Measurements from ENCODE around the gene PTGER1.

PTGER1 gene

GRCh38 chr19:14497228-14497921 lies 22.2 kb upstream of the PTGER1 start:
- DNase-seq = no peak

DNA sequence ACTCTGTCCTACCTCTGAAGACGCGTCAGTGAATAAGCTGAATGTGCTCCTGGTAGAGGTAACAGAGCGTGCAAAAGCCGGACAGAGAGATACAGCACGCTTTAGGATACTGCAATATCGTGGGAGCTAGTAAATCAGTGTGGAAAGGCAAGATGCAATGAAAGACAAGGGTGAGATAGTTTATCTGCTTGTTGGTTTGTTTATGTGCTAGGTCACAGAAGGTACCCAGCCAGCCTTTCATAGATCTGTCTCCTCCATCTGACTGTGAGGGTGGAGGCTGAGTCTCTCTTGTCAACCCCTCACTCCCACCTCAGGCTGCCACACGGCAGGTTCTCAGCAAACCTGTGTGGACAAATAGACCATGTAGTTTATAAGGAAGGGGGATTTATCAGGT lies 21.7 kb upstream of the PTGER1 start:
- DNase-seq = no peak

DNA sequence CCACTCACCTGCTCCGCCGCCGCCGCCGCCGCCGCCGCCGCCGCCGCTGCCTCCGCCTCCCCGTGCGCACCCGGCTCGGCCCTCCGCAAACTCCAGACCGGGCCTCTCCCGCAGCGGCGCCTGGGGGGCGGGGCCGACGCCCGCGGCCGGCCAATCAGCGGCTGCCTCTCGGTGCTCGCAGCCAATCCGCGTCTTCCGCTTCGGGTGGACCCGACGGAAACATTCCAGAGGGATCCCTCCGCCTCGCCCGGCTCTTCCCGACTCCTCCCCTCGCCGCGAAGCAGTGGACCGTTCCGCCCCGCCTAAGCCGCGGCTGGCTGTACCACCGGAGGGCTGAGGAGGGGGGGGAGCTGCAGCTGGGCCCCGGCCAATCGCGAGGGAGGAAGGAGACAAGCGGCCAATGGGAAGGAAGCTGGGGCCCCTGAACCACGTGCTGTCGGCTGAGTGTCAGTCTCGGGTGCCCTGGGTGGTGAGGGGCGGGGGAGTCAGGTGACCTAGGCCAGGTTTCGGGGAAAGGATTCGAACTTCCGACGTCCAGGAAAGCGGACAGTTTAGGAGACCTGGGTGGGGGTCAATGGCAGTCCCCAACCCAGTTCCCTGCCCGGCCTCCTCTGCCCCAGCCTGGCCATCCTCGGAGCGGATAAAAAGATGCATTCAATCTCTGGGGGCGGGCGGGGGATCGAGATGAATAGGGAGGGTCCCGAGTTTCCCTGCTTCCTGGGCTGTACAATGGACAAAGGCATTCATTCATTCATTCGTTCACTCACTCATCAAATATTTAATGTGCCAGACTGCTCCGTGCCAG lies 21.1 kb upstream of the PTGER1 start, which contains the start of gene GIPC1:
TSS of gene GIPC1 (minus strand) at position 99 of the 805 bp plus-strand sequence. CDS start 13,151 bp downstream, outside the sequence.
- peak; percentile 98 for DNase-seq

GRCh38 chr19:14495672-14496028 lies 20.5 kb upstream of the PTGER1 start:
- peak; percentile 48 for DNase-seq

DNA sequence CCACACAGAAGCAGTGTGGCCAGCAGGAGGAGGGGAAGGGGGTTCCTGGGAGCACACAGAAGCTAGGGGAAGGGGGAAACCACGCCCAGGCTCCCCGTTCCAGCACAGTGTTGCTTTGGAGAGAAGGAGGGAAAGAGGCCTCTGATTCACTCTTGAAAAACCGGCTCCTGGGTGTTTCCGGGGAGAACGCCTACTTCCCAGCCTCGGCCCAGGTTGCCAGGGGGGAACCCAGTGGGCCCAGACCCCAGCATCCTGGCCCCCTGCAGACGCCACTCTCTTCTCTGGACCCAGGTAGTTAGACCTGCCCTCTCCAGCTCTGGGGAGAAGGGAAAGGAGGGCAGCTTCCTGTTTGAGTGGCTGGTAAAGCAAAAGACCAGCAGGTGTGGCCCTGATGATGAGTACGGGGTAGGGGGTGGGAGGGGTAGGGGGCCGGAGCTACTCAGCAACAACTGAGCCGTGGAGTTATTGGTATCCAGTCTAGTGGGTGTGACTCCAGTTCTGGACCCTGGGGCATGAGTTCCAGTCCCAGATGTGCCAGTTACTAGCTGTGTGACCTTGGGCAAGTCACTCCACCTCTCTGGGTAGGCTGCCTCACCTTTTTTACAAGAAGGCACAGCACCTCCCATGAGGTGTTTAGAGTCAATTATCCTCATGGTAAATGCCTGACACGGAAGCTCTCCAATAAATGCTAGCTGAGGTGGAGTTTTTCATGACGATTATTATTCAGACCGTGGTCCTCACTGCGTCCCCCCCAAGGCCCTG lies 19.9 kb upstream of the PTGER1 start:
- DNase-seq = no peak

- no peak for DNase-seq
Observed at GRCh38 chr19:14494411-14494810, 19.3 kb upstream of the PTGER1 start.

DNA sequence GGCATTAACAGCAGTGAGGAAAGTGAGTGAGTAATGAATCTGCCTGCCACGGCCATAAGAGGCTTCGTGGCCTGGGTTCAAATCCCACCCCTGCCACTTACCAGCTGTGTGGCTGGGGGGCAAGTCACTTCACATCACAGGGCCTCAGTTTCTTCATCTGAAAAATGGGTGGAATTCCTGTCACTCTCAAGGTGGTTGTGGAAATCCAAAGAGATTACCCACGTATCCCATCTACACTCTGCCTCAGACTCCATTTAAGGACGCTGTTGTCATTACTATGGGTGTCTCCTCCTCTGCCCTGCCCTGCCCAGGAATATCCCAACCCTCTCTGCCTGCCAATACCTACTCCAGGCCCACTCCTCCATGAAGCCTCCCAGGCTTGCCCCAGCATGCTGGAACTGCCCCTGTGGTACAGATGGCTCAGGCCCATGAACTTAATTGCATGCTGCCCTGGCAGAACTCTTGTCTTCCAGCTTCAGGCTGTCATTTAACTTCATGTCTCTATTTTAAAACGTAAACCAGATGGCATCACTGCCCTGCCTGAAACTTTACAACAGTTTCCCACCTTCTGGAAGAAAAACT lies 17.7 kb upstream of the PTGER1 start:
- DNase-seq = no peak

- no peak for DNase-seq
Observed at GRCh38 chr19:14487370-14488125, 12.4 kb upstream of the PTGER1 start.

GRCh38 chr19:14482172-14482941 lies 7.2 kb upstream of the PTGER1 start:
- no peak for DNase-seq

DNA sequence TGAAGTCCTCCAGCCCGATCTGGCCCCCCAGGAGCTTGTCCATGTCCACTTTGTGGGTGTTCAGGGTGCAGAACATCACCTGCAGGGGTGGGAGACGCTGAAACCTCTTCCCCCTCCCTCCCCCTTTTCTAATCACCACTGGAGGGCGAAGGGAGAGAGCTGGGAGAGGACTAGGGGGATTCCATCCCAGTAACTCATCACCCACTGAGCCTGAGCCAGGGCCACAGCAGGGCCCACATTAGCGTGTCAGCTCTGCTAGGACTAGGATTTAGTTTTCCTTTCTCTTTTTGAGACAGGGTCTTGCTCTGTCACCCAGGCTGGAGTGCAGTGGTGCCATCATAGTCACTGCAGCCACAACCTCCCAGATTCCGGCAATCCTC lies 5.5 kb upstream of the PTGER1 start:
- DNase-seq = no peak

GRCh38 chr19:14479975-14480699 lies 5.0 kb upstream of the PTGER1 start:
- peak; percentile 9 for DNase-seq

DNA sequence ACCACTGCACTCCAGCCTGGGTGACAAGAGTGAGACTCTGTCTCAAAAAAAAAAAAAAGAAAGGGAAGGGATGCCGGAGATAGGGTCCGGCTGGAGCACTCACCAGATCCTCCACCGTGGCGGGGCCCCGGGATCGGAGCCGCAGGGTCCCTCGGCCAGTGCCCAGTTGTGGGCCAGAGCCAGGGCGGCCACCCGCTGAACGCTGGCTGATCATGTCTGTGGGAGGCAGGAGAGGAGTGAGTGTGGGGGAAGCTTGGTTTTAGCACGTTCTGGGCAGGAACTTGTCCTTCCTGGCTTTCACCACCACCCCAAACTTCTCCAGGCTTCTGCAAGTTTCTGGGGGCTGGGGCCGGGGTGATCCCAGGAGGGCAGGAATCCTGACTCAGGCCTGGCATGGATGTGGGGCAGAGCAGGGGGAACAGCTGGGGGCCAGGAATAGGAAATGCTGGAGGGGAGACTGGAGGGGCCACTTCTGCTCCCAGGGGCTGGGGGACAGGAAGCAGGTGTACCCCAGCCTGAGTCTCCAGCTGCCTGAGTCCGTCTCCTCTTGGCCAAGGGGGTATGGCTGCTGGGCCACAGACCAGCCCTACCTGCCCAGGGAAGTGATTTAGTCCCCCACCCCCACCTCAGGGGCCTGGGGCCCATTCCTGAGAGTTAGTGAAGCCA lies 4.3 kb upstream of the PTGER1 start:
- DNase-seq = no peak

- DNase-seq = no peak
Observed at GRCh38 chr19:14478113-14478545, 3.0 kb upstream of the PTGER1 start.

GRCh38 chr19:14477418-14478112 lies 2.4 kb upstream of the PTGER1 start:
- DNase-seq = no peak

DNA sequence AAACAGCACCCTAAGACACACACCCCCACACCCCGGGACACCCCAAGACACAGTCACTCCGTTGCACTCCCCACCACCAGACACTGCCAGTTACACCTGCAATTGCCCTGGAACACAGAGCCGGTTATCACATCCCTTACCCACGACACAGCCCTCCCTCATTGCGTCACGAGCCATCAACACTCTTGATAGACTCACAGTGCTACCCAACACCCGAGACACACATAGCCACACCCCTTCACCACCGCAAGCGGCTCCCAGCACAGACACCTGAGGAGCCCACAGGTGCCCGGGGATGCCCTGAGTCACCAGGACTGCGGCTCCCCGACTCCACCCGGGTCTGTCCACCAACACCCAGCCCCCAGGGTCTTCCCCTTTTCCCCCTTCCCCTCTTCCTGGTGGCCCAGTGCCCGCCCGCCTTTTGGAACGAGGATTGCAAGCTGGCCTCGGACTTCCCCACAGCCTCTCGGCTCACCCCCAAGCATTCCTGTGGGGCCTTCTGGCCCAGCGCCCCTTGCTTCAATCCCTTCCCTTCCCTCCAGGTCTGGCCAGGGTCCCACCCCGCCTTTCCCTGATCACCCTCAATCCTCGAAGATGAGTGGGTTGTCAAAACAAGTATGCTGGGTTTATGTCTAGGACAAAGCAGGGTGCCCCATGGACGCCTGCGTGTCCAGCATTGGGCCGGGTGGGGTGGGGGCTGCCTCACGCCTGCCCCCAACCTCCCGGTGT lies 1.7 kb upstream of the PTGER1 start:
- no peak for DNase-seq

GRCh38 chr19:14476327-14476672 lies 1.1 kb upstream of the PTGER1 start:
- DNase-seq = no peak

GRCh38 chr19:14474827-14475226 lies 327 bp downstream of the PTGER1 start:
- no peak for DNase-seq

GRCh38 chr19:14473978-14474578 lies 1.1 kb downstream of the PTGER1 start:
- DNase-seq = no peak
